ENCODE measurements around the gene SLC26A11. TPM values are rescaled to one million over a fixed set of nuclear protein-coding genes. Genes with fewer than 3 reads are reported as not detected.

The SLC26A11 gene
- total RNA-seq, 1 experiment from 2014 or later = 17.7 TPM

- no peaks in the 10 kb centered on the region for H3K9me2 ChIP-seq (ENCODE audit: insufficient read depth)
- no peak overlapping the region for H2AFZ ChIP-seq (ENCODE audit: low read depth, low read length, poor library complexity, severe bottlenecking)
- DNase-seq (ENCODE audit: low read depth, low spot score) (no peak), ATAC-seq (no peak)
- no peak overlapping the region for H3K4me3 ChIP-seq (replicated peaks in 1 of 2; ENCODE audit: low read depth in 1 of 2, low read length in 2 of 2)
- no peak overlapping the region for H3K27ac ChIP-seq (ENCODE audit: low read depth, low read length)
- intact Hi-C loops (cut with micrococcal nuclease) = no loop called here
- H3K9me3 ChIP-seq (ENCODE audit: control insufficient read depth in 1 of 2, insufficient read depth in 1 of 2, low read depth in 1 of 2, low read length in 2 of 2) = no peaks in the 10 kb centered on the region
- H3K4me2 ChIP-seq (ENCODE audit: low read length) = no peak overlapping the region
- no TSS peak for BruUV-seq (replicated peaks)
- TF ChIP-seq ZNF274 (IDR thresholded peaks at IDR 0.05; ENCODE audit: low read depth, low read length) (no peak), TCF7L2 (IDR thresholded peaks at IDR 0.05; ENCODE audit: borderline replicate concordance, extremely low read depth, insufficient read depth, insufficient read length) (no peak), EZH2 (IDR thresholded peaks at IDR 0.05) (no peak), ZFX (IDR thresholded peaks at IDR 0.05) (no peak), ELF1 (IDR thresholded peaks at IDR 0.05; ENCODE audit: borderline replicate concordance, low read depth) (no peak), JUND (IDR thresholded peaks at IDR 0.05) (no peak), FOSL1 (IDR thresholded peaks at IDR 0.05; ENCODE audit: low read depth) (no peak), POLR2A (IDR thresholded peaks at IDR 0.05; ENCODE audit: borderline replicate concordance, extremely low read depth, insufficient read depth, insufficient read length) (no peak), SP1 (IDR thresholded peaks at IDR 0.05; ENCODE audit: low read depth) (no peak), EZH2phosphoT487 (IDR thresholded peaks at IDR 0.05; ENCODE audit: borderline replicate concordance) (no peak), CEBPB (IDR thresholded peaks at IDR 0.05; ENCODE audit: low read depth) (no peak), EGR1 (IDR thresholded peaks at IDR 0.05; ENCODE audit: low read depth) (no peak), CTCF (IDR thresholded peaks at IDR 0.05 in 2 of 3, conservative IDR thresholded peaks at IDR 0.05 in 1 of 3; ENCODE audit: borderline replicate concordance in 1 of 3, insufficient read depth in 1 of 3, low read depth in 2 of 3, low read length in 2 of 3) (no peak), YY1 (IDR thresholded peaks at IDR 0.05; ENCODE audit: extremely low read depth, insufficient replicate concordance, low read depth, low read length) (no peak)
- TF ChIP-seq, protein P1, sequence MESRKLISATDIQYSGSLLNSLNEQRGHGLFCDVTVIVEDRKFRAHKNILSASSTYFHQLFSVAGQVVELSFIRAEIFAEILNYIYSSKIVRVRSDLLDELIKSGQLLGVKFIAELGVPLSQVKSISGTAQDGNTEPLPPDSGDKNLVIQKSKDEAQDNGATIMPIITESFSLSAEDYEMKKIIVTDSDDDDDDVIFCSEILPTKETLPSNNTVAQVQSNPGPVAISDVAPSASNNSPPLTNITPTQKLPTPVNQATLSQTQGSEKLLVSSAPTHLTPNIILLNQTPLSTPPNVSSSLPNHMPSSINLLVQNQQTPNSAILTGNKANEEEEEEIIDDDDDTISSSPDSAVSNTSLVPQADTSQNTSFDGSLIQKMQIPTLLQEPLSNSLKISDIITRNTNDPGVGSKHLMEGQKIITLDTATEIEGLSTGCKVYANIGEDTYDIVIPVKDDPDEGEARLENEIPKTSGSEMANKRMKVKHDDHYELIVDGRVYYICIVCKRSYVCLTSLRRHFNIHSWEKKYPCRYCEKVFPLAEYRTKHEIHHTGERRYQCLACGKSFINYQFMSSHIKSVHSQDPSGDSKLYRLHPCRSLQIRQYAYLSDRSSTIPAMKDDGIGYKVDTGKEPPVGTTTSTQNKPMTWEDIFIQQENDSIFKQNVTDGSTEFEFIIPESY (IDR thresholded peaks at IDR 0.05; ENCODE audit: extremely low read depth, insufficient replicate concordance, low read length) = no peak
- TF ChIP-seq, protein P2, sequence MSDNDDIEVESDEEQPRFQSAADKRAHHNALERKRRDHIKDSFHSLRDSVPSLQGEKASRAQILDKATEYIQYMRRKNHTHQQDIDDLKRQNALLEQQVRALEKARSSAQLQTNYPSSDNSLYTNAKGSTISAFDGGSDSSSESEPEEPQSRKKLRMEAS (IDR thresholded peaks at IDR 0.05) = no peak
- TF ChIP-seq, protein P3, sequence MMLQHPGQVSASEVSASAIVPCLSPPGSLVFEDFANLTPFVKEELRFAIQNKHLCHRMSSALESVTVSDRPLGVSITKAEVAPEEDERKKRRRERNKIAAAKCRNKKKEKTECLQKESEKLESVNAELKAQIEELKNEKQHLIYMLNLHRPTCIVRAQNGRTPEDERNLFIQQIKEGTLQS (IDR thresholded peaks at IDR 0.05) = no peak
- TF ChIP-seq, protein P4, sequence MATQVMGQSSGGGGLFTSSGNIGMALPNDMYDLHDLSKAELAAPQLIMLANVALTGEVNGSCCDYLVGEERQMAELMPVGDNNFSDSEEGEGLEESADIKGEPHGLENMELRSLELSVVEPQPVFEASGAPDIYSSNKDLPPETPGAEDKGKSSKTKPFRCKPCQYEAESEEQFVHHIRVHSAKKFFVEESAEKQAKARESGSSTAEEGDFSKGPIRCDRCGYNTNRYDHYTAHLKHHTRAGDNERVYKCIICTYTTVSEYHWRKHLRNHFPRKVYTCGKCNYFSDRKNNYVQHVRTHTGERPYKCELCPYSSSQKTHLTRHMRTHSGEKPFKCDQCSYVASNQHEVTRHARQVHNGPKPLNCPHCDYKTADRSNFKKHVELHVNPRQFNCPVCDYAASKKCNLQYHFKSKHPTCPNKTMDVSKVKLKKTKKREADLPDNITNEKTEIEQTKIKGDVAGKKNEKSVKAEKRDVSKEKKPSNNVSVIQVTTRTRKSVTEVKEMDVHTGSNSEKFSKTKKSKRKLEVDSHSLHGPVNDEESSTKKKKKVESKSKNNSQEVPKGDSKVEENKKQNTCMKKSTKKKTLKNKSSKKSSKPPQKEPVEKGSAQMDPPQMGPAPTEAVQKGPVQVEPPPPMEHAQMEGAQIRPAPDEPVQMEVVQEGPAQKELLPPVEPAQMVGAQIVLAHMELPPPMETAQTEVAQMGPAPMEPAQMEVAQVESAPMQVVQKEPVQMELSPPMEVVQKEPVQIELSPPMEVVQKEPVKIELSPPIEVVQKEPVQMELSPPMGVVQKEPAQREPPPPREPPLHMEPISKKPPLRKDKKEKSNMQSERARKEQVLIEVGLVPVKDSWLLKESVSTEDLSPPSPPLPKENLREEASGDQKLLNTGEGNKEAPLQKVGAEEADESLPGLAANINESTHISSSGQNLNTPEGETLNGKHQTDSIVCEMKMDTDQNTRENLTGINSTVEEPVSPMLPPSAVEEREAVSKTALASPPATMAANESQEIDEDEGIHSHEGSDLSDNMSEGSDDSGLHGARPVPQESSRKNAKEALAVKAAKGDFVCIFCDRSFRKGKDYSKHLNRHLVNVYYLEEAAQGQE (IDR thresholded peaks at IDR 0.05; ENCODE audit: low read depth) = no peak
- ChIA-PET RAD21 (ENCODE audit: low non-redundant PET in 1 of 2, low total read pairs in 2 of 2, uncharacterized antibody in 2 of 2, unreplicated experiment in 2 of 2) (no interaction called here), CTCF (no interaction called here), POLR2A (no interaction called here)
- H4K20me1 ChIP-seq (ENCODE audit: insufficient read depth) = no peaks in the 10 kb centered on the region
- no peaks in the 10 kb centered on the region for H3K27me3 ChIP-seq (ENCODE audit: insufficient read depth, low read length)
- H3K36me3 ChIP-seq (ENCODE audit: control insufficient read depth in 1 of 2, insufficient read depth in 2 of 2, low read length in 2 of 2) = peaks cover 2 to 8% of the 10 kb centered on the region in 2 experiments; a peak in 2 of 4 replicates
- H3K4me1 ChIP-seq (ENCODE audit: control insufficient read depth in 1 of 2, insufficient read depth in 2 of 2, low read length in 2 of 2) = peaks cover 0 to 7% of the 10 kb centered on the region in 2 experiments; a peak in 1 of 4 replicates
- H3K79me2 ChIP-seq (ENCODE audit: insufficient read depth, low read length) = no peaks in the 10 kb centered on the region
- H3K9ac ChIP-seq (ENCODE audit: low read length) = no peak overlapping the region
Observed at GRCh38 chr17:80205811-80206210, 14.4 kb upstream of the SLC26A11 start.

All from HCT116 (cell line).